GM23338 (cell line): ENCODE data around the gene SLC9C2. TPM values are rescaled to one million over a fixed set of nuclear protein-coding genes. Genes with fewer than 3 reads are reported as not detected.

Experiments used
- ATAC-seq: fragments of 200-7000 bp; cut with Tn5 transposase; 3 replicates; pipeline ENCODE4 v1.9.1; 2020
- DNase-seq: peaks from one replicate; pipeline ENCODE4 v3.0.0-alpha.2; 2015; ENCODE audit warnings: low spot score
- H2AFZ ChIP-seq: fragments of 200-600 bp; sonication (generic); 2 replicates; pipeline ENCODE4 v1.8.0; 2016; ENCODE audit warnings: antibody characterized with exemption, mild to moderate bottlenecking, moderate library complexity
- H3F3A ChIP-seq: fragments of 200-600 bp; sonication (generic); replicated peaks from 2 replicates; pipeline ENCODE4 v1.8.0; 2017; ENCODE audit warnings: antibody characterized with exemption, mixed run types, low read depth
- H3K27ac ChIP-seq: fragments of 200-600 bp; sonication (generic); 2 replicates; pipeline ENCODE4 v1.6.1; 2016; ENCODE audit warnings: low read depth
- H3K27me3 ChIP-seq: fragments of 200-600 bp; sonication (generic); 2 replicates; pipeline ENCODE4 v1.8.0; 2016; ENCODE audit warnings: mild to moderate bottlenecking, mixed run types, moderate library complexity; ENCODE audit not compliant: insufficient read depth
- H3K36me3 ChIP-seq: fragments of 200-600 bp; sonication (generic); 2 replicates; pipeline ENCODE4 v1.8.0; 2016; ENCODE audit warnings: mild to moderate bottlenecking; ENCODE audit not compliant: insufficient read depth
- H3K4me1 ChIP-seq: fragments of 200-600 bp; sonication (generic); 2 replicates; pipeline ENCODE4 v1.8.0; 2016; ENCODE audit warnings: mild to moderate bottlenecking, moderate library complexity; ENCODE audit not compliant: insufficient read depth
- H3K4me2 ChIP-seq: fragments of 200-600 bp; sonication (generic); 2 replicates; pipeline ENCODE4 v1.7.1; 2017; ENCODE audit warnings: mixed run types
- H3K4me3 ChIP-seq: fragments of 200-600 bp; sonication (generic); 2 replicates; pipeline ENCODE4 v1.6.1; 2016; ENCODE audit warnings: mixed run types
- H3K79me2 ChIP-seq: fragments of 200-600 bp; sonication (generic); replicated peaks from 2 replicates; pipeline ENCODE4 v1.8.0; 2017; ENCODE audit warnings: mild to moderate bottlenecking; ENCODE audit not compliant: insufficient read depth
- H3K9me2 ChIP-seq: fragments of 200-600 bp; sonication (generic); 2 replicates; pipeline ENCODE4 v1.8.0; 2017; ENCODE audit not compliant: insufficient read depth
- H4K20me1 ChIP-seq: fragments of 200-600 bp; sonication (generic); replicated peaks from 2 replicates; pipeline ENCODE4 v1.8.0; 2017; ENCODE audit warnings: mild to moderate bottlenecking; ENCODE audit not compliant: insufficient read depth
- H3K27ac Mint-ChIP-seq: 2 replicates; pipeline ENCODE4 v1.8.0; 2020; ENCODE audit warnings: inconsistent platforms, mild to moderate bottlenecking, moderate library complexity, mixed read lengths
- H3K27me3 Mint-ChIP-seq: 3 replicates; pipeline ENCODE4 v1.8.0; 2022; ENCODE audit warnings: low read depth, mild to moderate bottlenecking, moderate library complexity, mixed read lengths, inconsistent platforms; ENCODE audit not compliant: insufficient read depth, poor library complexity
- H3K36me3 Mint-ChIP-seq: 3 replicates; pipeline ENCODE4 v1.8.0; 2021; ENCODE audit warnings: low read depth, mild to moderate bottlenecking, inconsistent platforms, moderate library complexity, mixed read lengths
- H3K4me1 Mint-ChIP-seq: 3 replicates; pipeline ENCODE4 v1.8.0; 2020; ENCODE audit warnings: mild to moderate bottlenecking, inconsistent platforms, mixed read lengths
- H3K4me3 Mint-ChIP-seq: 3 replicates; pipeline ENCODE4 v1.8.0; 2021; ENCODE audit warnings: moderate library complexity, mild to moderate bottlenecking, inconsistent platforms, mixed read lengths
- H3K9me3 Mint-ChIP-seq: 3 replicates; pipeline ENCODE4 v1.8.0; 2020; ENCODE audit warnings: moderate library complexity, mild to moderate bottlenecking, inconsistent platforms, mixed read lengths
- CREB1 ChIP-seq: fragments of 250-450 bp; sonication (Bioruptor Pico); IDR thresholded peaks from 2 replicates; pipeline ENCODE4 v1.5.0; 2020; ENCODE audit warnings: low read depth, mild to moderate bottlenecking, moderate library complexity
- EZH2 ChIP-seq: fragments of 200-600 bp; sonication (generic); IDR thresholded peaks from one replicate; pipeline ENCODE4 v1.8.0; 2017; ENCODE audit warnings: antibody characterized with exemption, mild to moderate bottlenecking, low read depth; ENCODE audit not compliant: unreplicated experiment
- EZH2phosphoT487 ChIP-seq: fragments of 200-600 bp; sonication (generic); IDR thresholded peaks from one replicate; pipeline ENCODE4 v1.8.1; 2018; ENCODE audit warnings: antibody characterized with exemption; ENCODE audit not compliant: unreplicated experiment
- JUNB ChIP-seq: IDR thresholded peaks from one replicate; pipeline ENCODE4 v1.6.1; 2016; ENCODE audit warnings: antibody characterized with exemption; ENCODE audit not compliant: unreplicated experiment
- STAT1 ChIP-seq: IDR thresholded peaks from one replicate; pipeline ENCODE4 v1.6.1; 2016; ENCODE audit warnings: antibody characterized with exemption; ENCODE audit not compliant: unreplicated experiment
- ZNF114 ChIP-seq: fragments of 250-450 bp; sonication (Bioruptor Pico); IDR thresholded peaks from 2 replicates; pipeline ENCODE4 v1.5.0; 2020; ENCODE audit warnings: mild to moderate bottlenecking, moderate library complexity
- polyA plus RNA-seq: library from polyadenylated mRNA; unstranded; fragments of >200 nt; fragmentation: Nextera tagmentation; extraction: Ambion mirVana; gene quantifications from 2 replicates; pipeline ENCODE4 v1.2.1, GENCODE V29; 2016
- total RNA-seq: library from RNA; depleted of rRNA; stranded (reverse); fragments of >200 nt; shearing (Covaris generic); gene quantifications from 2 replicates; pipeline ENCODE4 v1.2.3, GENCODE V29; 2014
- TF ChIP-seq, protein P1 (sequence below): IDR thresholded peaks from one replicate; pipeline ENCODE4 v1.6.1; 2018; ENCODE audit warnings: antibody characterized with exemption; ENCODE audit not compliant: unreplicated experiment
- TF ChIP-seq, protein P2 (sequence below), 2 experiments: fragments of 200-600 bp in 1 of 2; sonication (generic) in 1 of 2; conservative IDR thresholded peaks; 2 replicates each; pipeline versions ENCODE4 v1.5.1 to v1.6.1; 2016 to 2017; ENCODE audit warnings: antibody characterized with exemption in 2 of 2, low read depth in 2 of 2, mild to moderate bottlenecking in 2 of 2, moderate library complexity in 1 of 2
- TF ChIP-seq, protein P3 (sequence below): IDR thresholded peaks from 2 replicates; pipeline ENCODE4 v1.6.1; 2016; ENCODE audit warnings: antibody characterized with exemption

The SLC9C2 gene
- total and polyA plus RNA-seq, 2 experiments from 2014 or later, result not detected

DNA sequence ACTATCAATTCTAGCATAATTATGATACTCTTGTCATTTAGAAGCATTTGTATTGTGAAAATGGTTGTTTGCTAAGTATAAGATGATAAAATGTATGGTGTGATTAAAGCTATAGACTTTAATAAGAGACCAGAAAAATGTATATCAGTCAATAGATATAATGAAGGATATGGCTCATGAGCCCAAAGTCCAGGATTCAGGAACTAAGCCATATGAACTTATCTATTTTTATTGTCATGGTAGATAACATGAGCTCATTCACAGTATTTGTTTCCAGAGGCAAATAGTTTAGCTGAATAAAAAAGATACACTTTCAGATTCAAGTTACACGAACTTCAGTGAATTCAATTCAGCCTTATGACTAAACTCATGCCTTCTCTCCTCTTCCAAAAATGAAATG is 93.1 kb downstream of the SLC9C2 start (continued):
- TF ChIP-seq, protein P1, sequence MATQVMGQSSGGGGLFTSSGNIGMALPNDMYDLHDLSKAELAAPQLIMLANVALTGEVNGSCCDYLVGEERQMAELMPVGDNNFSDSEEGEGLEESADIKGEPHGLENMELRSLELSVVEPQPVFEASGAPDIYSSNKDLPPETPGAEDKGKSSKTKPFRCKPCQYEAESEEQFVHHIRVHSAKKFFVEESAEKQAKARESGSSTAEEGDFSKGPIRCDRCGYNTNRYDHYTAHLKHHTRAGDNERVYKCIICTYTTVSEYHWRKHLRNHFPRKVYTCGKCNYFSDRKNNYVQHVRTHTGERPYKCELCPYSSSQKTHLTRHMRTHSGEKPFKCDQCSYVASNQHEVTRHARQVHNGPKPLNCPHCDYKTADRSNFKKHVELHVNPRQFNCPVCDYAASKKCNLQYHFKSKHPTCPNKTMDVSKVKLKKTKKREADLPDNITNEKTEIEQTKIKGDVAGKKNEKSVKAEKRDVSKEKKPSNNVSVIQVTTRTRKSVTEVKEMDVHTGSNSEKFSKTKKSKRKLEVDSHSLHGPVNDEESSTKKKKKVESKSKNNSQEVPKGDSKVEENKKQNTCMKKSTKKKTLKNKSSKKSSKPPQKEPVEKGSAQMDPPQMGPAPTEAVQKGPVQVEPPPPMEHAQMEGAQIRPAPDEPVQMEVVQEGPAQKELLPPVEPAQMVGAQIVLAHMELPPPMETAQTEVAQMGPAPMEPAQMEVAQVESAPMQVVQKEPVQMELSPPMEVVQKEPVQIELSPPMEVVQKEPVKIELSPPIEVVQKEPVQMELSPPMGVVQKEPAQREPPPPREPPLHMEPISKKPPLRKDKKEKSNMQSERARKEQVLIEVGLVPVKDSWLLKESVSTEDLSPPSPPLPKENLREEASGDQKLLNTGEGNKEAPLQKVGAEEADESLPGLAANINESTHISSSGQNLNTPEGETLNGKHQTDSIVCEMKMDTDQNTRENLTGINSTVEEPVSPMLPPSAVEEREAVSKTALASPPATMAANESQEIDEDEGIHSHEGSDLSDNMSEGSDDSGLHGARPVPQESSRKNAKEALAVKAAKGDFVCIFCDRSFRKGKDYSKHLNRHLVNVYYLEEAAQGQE, result no peak
- TF ChIP-seq, protein P2, sequence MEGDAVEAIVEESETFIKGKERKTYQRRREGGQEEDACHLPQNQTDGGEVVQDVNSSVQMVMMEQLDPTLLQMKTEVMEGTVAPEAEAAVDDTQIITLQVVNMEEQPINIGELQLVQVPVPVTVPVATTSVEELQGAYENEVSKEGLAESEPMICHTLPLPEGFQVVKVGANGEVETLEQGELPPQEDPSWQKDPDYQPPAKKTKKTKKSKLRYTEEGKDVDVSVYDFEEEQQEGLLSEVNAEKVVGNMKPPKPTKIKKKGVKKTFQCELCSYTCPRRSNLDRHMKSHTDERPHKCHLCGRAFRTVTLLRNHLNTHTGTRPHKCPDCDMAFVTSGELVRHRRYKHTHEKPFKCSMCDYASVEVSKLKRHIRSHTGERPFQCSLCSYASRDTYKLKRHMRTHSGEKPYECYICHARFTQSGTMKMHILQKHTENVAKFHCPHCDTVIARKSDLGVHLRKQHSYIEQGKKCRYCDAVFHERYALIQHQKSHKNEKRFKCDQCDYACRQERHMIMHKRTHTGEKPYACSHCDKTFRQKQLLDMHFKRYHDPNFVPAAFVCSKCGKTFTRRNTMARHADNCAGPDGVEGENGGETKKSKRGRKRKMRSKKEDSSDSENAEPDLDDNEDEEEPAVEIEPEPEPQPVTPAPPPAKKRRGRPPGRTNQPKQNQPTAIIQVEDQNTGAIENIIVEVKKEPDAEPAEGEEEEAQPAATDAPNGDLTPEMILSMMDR (conservative IDR thresholded peaks at IDR 0.05; ENCODE audit: low read depth in 2 of 2), result no peak
- TF ChIP-seq JUNB, result no peak
- TF ChIP-seq EZH2, result no peak
- no peak for TF ChIP-seq CREB1 (CRISPR knock-in tag)
- TF ChIP-seq EZH2phosphoT487, result no peak
- no peak for TF ChIP-seq ZNF114 (CRISPR knock-in tag)
- TF ChIP-seq, protein P3, sequence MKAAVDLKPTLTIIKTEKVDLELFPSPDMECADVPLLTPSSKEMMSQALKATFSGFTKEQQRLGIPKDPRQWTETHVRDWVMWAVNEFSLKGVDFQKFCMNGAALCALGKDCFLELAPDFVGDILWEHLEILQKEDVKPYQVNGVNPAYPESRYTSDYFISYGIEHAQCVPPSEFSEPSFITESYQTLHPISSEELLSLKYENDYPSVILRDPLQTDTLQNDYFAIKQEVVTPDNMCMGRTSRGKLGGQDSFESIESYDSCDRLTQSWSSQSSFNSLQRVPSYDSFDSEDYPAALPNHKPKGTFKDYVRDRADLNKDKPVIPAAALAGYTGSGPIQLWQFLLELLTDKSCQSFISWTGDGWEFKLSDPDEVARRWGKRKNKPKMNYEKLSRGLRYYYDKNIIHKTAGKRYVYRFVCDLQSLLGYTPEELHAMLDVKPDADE, result no peak
- no peak for TF ChIP-seq STAT1

DNA sequence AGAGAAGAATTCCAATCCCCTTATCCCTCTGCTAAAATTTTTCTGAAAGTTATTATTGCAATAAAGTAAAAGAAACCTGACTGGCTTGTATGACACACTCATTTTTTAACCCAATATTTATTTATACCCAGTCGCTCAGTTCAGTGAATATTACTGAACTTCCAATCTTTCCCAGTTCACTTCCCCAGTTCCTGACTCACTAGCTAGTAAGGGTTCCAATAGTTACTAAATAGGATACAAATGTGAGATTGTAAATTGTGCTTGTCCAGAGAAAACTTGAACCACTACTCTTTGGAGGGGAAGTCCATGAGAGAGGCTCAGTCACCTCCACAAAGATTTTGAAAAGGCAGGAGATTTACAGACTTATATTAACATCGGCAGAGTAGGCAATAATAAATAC is 94.3 kb downstream of the SLC9C2 start:
- no peak for ATAC-seq
- Histone ChIP-seq H3K36me3 (no peaks in the 10 kb centered on the region), H3K27me3 (no peaks in the 10 kb centered on the region), H3K4me2 (no peak overlapping the region), H3K27ac (no peak overlapping the region; the same call in 1 of the 2 replicates), H2AFZ (peak overlapping the region; percentile 12; the same call in 1 of the 2 replicates), H3K4me3 (no peak overlapping the region), H3K4me1 (peaks cover 17% of the 10 kb centered on the region), H3F3A (no peaks in the 10 kb centered on the region), H3K9me2 (peaks cover 3% of the 10 kb centered on the region; the same call in 1 of the 2 replicates), H4K20me1 (no peaks in the 10 kb centered on the region), H3K79me2 (no peaks in the 10 kb centered on the region)
- no peak for TF ChIP-seq EZH2phosphoT487
- peaks cover 2% of the 10 kb centered on the region for H3K27me3 Mint-ChIP-seq
- no peak for DNase-seq
- no peak overlapping the region for H3K27ac Mint-ChIP-seq
- no peak overlapping the region for H3K4me3 Mint-ChIP-seq
- H3K4me1 Mint-ChIP-seq, result peaks cover 19% of the 10 kb centered on the region
- no peaks in the 10 kb centered on the region for H3K36me3 Mint-ChIP-seq
- H3K9me3 Mint-ChIP-seq, result no peaks in the 10 kb centered on the region
